Left hindlimb (tissue), 1 donor: ENCODE results near the gene SLC35G1.

Experiments
- DNase-seq: peaks from one replicate; pipeline ENCODE4 v3.0.0-alpha.2; 2018

Gene SLC35G1

DNA sequence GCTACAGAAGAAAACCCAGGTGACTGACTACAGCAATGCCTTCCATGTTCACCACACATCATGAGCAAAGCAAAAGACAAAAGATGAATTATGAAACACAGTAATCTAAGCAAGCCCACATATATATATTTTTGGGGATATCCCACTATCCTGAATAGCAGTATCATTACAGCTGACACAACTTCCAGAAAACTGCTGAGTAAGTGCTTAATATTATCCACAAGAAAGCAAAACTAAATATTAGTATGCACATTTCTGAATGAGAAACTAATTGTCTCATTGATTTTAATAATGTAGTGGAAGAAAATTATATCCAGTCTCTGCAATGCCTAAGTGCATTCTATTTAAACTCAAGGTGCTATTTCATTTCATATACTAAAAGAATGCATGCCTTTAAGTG, 14.5 kb upstream of the SLC35G1 start:
- DNase-seq = no peak

DNA sequence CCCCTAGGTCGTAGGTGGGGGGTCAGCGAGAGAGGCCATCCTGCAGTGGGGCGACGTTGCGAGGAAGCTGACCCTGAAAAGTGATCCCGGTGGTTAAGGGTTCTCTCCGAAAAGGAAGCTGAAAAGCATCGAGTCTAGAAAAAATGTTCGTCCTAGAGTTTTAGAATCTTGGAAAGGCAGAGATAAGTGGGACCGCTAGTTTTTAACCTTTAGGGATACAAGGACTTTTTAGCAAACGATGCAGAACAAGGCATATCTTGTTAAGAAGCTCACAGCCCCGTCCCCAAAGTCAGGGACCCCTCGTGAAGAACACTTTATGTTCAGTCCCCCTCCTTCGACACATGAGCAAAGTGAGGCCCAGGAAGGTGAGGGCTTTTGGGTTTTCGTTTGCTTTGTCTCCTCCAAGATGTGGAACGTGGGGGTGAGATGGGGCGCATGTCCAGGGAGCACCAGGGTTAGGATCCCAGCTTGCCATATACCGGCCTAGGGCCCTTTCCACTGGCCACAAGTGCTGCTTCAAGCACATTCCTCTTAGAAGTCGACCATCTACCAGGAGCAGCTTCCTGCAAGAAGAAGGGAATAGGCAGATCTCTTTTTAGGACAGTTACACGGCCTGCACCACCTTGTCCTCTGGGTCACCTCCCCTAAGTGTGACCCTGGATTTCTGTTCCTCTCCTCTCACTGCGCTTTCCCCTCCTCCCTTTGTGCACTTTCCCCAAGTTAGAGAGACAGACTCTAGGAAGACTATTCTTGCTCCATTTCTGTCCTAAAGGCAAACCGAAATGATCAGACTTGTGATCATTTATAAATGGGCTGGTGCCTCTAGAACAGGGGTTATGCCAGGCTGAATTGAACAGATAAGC, 969 bp downstream of the SLC35G1 start:
- DNase-seq = no peak

DNA sequence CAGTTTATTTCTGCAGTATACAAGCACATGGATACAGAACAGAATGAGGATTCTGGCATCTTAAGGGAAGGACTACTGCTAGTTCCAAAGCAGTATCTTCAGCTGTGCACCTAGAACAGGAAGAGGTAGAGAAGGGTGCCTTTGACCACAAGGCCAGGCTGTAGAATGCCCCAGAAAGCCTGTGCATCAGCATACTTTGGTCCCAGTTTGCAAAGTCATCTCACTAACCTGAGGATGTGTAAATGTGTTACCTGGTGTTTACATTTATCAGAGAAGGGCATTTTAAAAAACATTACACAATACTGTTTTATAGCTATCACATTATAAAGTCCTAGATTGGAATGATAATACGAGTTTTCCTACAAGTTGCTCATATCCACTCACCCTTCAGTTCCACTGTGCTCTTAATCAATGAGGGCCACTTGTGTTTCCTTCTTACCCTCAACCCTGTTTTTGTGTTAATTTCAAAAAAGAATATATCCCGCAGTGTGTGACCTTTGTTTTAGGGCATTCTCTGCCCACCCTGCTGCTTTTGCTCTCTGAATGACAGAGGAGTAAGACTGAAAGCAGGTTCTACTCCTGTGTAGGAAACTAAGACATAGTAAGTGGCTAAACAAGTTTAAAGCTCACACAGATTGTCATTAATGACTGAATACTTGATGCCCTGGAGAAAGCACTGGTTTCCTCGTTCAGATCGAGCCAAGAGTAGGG, 3.4 kb downstream of the SLC35G1 start:
- no peak for DNase-seq

DNA sequence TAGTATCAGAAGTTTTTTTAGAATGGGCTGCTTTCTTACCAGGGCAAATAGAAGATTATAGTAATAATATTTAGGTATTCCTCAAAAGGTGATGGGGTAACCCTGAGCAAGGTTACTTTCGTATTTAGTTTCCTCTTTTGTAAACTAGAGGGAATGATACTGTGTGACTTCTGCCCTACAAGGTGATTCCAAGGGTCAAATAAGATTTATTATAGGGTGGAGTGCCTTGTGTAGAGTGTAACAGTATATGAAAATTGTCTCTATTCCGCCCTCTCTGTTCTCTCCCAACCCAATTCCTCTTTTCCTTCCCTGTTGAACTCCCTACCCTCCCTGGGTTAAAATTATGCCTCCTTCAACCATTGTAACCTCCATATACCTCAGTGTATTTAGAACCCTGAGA, 5.3 kb downstream of the SLC35G1 start:
- no peak for DNase-seq

DNA sequence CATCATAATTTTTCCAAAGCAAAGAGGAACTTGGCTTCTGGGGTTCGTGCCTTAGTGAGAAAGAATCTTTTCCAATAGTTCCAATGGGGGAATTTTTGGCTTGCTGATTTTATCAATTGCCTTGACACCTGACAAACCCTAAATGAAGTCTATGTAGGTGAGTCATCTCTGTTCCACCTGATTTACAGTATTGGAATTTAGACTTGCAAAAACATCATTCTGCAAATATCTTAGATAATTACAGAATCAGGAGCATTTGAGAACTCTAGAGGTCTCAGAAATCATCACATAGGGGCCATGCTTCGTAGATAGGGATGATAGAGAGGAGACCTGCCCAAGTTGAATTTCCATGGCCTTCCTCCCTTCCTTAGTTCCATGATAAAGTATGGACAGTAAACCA, 9.3 kb downstream of the SLC35G1 start:
- DNase-seq = no peak

DNA sequence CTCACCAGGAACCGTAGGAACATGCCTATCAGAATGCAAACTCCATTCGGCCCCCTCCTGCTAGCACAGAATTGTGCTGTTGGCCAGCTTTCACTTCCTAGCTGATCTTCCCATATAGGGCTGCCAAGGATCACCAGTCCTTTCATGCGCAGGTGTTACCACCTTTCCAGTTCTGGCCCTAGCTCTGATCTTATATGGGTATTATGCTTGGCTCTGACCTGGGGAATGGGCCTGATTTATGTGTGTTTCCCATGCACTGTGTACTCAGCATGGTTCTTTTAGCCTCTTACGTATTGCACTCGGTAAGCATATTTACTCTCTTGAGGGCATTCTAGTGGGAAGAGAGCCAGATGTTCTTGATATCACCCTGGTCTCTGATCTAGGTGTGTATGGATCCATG, 11.1 kb downstream of the SLC35G1 start:
- DNase-seq = no peak

DNA sequence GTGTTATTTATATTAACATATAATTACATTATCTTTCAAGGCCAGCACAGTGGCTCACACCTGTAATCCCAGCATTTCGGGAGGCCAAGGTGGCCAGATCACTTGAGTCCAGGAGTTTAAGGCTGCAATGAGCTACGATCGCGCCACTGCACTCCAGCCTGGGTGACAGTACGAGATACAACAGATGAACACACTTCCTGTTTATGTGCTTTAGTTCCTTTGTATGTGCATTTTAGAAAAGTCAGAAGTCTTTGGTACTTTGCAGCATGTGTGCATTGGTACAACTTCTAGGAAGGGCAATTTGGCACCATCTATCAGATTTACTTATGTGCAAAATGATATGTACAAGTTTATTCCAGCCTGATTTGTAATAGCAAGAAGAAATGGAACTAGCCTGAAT, 13.3 kb downstream of the SLC35G1 start:
- no peak for DNase-seq

DNA sequence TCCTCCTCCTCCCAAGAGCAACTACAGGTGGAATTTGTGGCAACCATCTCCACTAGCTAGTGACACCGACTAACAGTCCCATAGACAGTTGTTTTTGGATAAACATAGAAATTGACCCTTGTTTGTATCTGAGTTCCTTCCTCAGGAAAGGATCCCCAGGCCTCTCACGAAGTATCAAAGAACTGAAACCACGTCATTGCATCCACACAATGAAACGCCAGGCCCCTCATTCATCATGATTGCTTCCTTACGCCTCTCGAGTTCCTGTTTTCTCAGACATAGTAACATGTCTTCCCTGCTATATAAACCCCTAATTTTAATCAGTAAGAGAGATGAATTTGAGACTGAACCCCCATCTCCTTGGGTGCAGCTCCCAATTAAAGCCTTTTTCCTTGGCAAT, 18.1 kb downstream of the SLC35G1 start:
- no peak for DNase-seq

DNA sequence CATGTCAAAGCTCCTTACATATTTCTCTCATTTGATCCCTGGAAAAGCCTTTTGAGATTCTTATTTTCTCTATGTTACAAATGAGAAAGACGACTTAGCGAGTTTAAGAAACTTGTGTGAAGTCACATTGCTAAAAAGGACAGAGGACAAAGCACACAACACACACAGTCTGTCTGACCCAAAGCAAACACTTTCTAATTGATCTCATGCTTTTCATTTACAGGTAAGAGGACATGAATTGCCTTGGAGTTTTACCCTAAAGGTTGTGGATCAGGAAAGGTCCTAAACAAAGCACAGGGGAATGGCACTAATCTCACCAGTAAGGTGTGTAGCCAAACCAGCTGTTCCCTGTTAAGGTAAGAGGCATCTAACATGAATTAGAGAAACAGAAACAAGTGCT, 18.7 kb downstream of the SLC35G1 start:
- DNase-seq = no peak

DNA sequence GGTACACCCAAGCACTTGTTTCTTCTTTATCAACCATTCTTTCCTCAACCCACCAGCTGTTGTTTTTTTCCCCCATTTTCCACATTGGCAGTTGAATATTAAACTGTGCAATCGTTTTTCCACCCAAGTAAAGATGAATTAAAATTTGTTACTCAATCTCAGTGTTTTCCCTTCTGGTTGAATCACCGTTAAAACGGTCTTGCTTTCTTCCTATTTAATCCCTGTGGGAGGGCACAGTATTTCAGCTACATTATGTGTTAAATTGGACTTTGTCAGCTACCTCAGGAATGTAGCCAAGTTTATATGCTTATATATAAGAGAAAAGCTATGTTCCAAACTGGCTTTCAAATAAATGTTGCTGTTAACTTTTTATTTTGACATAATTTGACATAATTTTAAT, 19.9 kb downstream of the SLC35G1 start:
- no peak for DNase-seq

DNA sequence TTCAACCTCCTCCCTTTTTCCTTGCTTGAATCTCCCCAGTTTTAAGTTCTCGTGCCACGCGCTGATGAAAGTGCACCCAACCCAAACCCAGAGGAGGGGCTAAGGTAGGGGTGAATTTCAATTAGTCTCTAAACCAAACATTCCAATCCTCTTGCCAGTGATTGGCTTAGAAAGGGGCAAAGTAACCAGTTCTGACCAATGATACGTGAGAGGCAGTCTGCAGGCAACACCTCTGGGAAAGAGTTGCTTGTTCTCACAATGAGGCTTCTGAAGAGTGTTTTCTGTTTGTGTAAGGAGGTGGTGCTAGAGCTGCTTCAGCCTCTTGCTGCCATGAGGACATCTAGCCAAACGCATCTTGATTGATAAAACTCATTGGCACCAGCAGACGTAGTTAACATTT, 21.8 kb downstream of the SLC35G1 start:
- DNase-seq = no peak

DNA sequence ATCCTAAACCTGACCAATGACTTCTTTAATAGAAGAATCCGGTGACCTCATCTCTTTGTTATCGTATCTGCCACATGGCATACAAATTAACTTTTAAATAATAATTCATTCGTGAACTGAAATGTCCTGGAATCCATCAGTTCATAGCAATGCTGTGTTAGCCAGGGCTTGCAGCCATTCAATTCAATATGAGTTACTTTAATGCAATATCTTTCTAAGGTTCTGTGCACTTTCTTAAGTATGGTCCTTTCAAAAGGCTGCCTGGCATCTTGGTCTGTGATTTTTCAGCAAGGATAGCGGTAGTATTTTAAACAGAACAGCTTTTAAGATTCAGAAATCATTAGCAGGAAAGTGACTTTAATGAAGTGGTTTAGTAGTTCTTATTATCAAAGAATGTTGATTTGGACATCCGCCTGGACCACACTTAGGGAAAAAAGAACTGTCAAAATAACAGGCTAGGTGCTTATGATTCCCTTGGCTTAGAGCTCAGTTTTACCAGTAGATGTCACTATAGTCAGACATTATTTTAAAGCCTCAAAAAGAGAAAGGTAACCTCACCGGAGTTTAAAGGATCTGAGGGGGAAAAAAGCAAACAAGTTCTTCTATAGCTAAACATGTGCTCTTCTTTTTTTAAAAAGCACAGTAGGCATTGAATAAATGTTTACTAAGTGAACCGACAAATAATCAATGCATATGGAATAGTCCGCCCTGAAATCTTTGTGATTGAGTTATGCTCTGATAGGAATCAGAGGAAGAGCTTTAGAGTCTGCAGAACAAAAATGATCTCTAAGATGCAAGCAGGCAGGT, 22.7 kb downstream of the SLC35G1 start:
- DNase-seq = no peak

DNA sequence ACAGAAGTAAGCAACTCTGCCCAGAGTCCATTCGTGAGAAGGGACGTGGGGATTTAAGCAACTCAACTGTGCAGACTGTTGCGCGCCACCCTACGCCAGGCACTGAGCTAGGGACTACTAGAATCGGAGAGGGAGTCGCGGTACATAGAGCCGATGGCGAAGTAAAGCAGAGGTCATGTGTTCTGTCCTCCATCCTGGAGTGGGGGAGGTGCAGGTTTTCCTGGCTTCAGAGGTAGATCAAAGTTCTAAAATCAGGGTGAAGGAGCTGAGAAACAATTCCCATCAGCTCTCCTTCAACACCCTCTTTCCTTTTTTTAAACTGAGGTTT, 23.2 kb downstream of the SLC35G1 start:
- DNase-seq = no peak

DNA sequence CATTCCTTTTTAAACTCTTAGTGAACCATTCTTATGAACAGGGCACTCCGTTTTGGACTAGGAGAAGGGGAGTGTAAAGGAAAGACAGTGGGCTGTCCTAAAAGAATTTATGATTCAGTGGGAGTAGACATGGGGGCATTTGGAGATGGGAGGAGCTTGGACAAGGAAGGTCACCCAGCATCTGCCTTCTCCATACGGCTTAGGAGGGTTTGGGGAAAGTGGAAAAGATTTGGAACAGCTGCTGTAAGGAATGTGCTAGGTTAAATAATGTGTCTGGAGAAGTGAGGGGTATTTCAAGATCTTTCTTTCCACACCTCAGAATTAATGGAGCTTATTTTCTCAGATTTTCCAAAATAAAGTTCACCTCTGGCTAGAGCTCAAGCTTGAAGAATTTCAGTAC, 24.0 kb downstream of the SLC35G1 start:
- DNase-seq = no peak

DNA sequence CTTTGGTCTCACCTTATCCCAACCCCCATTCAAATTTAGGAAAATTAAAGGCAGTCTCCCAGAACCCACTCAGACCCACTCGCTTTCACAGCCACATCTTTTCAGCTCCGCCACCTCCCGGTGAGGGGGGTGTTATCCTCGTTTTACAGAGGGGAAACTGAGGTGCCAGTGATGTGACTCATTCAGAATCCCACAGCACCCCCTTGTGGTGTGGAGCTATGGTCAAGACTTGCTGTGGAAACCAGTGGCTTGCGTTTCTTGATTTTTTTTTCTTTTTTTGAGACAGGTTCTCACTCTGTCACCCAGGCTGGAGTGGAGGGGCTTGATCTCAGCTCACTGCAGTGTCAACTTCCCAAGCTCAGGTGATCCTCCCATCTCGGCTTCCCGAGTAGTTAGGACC, 27.6 kb downstream of the SLC35G1 start:
- DNase-seq = no peak

DNA sequence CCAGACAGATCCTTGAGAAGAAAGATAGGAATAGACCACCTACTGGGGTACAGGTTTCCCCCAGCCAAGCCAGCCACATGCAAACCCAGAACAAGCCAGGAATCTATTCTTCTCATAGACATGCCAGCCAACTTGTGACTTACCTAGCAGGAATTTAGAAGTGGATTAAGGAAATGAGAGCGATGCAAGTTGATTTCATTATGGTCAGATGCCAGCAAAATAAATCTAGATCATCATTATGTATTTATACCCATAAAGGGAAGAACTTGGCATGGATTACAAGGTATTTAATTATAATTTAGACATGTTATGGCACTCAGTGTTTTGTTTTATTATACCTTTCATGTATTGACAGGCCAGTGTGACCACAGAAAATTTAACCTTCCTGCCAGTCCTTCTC, 32.8 kb downstream of the SLC35G1 start:
- no peak for DNase-seq

DNA sequence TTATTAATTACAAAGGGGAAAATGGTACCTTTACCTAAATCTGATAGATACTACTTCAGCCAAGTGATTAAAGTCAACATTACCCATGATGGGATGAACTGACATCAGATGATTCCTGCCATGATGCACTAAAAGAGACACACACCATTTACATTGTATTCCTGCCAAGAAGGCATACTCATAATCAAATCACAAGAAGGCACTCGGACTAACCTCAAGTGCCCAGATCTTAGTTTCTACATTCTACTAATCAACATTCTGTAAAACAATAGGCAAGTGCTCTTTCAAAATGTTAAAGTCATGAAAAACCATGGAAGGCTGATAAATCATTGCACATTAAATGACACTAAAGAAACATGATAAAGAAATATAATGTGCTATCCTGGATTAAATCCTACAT, 44.4 kb downstream of the SLC35G1 start:
- no peak for DNase-seq

DNA sequence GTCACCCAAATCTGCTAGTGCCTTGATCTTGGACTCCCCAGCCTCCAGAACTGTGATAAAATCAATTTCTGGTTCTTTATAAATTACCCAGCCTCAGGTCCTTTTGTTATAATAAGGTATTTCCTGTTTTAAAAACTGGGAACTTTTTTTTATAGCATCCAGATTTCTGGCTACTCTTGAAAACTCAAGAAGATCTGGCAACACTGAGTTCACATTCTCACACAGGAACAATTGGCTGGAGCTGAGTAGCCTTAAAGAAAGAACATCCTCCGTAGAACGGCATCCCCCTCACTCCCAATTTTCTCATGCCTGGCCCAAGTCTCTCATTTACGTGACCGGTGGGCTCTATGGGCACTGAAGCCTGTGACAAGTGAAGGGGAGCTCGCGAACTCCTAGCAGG, 47.1 kb downstream of the SLC35G1 start:
- no peak for DNase-seq

DNA sequence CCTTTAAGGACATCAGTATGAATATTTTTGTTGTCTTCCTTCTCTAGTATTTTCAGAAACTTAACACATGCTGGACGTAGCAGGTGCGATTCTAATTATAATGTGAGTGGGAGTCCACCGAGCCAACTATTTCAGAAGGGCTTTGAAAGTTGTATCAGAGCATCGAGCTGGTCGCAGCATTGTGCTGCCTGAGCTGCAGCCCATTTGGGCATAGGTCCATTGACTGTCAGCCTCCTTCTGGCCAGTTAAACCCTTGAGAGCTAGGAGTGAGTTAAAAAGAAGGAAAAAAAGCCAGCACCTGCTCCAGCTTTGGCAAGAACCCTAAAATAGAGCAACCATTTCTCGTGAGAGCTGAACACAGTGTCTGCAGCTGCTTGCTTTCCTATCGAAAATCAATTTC, 47.8 kb downstream of the SLC35G1 start:
- peak; percentile 54 for DNase-seq

DNA sequence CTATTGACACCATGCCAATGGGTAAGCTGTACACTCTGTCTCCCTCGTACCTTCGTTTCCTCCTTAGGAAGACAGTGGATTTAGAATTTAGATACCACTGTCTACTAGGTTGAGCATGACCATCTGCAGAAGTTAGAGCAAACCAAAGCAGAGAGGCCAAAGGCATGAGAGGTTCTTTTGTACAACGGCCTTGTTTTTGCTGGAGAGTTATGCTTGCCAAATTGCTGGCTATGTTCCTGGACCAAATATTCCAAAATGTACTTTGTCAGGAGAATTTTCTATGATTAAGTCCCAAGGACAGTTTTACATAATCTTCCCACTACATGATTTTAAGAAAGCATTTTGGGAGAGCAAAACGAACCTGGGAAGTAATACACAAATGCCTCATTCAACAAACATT, 52.0 kb downstream of the SLC35G1 start:
- no peak for DNase-seq

DNA sequence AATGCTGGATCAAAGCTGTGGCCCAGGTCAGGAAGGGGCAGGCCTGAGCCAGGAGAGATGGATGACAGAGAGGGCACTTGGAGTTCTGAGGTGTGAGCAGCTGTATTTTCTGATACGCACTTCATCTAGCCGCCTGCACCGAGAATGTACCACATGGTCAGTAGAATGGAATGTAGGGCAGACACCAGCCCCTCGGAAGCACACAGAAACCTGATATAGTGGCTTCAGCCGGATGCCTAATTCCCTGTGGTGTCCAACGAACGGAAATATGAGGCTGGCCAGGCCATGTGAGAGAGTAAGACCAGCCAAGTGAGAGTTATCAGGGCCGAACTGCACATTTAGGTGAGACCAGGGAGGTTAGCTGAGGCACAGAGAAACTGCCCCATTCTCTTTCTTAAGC, 53.3 kb downstream of the SLC35G1 start:
- DNase-seq = peak; percentile 53

DNA sequence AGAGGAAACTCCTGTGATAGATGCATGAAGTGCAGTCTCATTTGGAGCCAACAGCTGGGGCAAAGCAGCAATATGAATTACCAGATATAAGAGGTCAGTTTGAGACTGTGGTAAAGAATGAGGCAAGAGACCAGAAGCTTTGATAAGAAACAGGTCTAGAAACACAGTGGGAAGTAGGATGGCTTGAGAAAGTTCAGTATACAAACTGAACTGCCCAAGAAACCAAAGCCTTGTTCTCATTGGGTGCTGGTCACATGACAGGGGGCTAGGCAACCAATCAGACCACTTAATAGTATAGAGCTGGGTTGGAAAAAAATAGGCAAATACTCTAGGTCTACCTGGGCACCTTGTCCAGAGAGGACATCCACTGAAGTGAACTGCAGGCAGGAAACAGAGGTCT, 53.7 kb downstream of the SLC35G1 start:
- DNase-seq = no peak

DNA sequence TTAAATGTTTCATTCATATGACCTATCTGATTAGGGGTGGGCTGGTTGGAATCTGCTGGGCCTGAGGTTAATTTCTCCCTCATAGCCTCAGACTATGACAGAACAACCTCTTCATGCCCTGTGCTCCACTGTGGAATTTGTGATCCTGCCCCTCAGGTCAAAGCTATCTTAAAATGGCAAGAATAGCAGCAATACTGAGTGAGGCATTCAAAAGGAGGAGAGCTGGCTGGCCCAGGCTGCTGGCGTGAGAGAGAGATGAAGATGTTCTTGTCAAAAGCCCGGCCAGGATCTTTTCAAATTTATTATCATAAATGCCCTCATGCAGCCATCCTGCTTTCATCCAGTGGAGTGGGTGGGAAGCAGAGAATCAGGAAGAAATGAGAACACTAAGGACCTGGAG, 58.1 kb downstream of the SLC35G1 start:
- DNase-seq = no peak
